Measurements from ENCODE around the gene NSRP1.

The NSRP1 gene

DNA sequence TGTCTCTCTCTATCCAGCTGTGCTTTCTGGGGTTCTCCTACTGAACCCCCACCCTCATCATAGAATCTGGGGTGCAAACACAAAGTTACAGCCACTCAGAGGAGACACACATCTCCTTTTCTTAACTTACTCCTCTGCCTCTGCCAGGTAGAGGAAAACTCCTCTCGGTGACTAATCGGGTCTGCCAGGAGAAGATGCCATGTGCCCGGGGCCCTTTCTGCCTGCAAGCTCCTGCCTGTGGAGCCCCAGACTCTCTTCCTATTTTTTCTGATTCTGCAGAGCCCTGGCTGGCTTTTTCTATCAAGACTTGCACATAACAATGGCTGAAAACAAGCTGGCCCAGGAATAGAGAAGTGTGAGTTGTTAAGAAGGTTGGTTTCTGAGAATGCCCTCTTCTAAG is 108.5 kb downstream of the NSRP1 start:
- DNase-seq, result no peak

DNA sequence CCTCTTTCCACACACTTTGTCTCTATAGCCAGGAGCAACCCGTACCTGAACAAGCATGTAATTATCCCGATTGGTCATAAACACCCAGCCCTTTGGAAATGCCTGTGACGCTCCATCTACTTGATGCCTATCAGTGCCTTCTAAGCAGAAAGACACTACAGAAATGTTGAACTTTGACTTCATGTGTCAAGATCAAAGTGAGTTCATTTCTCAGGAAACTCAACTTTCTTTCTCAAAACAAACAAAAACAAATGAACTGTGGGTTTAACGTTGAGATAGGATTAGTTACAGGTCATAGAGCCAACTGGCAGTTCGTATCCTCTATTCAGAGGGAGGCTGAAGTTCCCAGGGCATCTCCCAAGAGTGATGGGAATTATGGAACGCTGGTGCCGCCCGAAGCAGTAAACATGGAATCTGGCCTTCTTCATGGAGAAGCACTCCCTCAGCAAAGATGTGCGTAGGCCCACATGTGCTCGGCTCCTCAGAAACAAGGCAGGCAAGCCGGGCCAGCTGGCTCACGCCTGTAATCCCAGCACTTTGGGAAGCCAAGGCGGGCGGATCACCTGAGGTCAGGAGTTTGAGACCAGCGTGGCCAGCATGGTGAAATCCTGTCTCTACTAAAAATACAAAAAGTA is 109.4 kb downstream of the NSRP1 start:
- no peak for DNase-seq

DNA sequence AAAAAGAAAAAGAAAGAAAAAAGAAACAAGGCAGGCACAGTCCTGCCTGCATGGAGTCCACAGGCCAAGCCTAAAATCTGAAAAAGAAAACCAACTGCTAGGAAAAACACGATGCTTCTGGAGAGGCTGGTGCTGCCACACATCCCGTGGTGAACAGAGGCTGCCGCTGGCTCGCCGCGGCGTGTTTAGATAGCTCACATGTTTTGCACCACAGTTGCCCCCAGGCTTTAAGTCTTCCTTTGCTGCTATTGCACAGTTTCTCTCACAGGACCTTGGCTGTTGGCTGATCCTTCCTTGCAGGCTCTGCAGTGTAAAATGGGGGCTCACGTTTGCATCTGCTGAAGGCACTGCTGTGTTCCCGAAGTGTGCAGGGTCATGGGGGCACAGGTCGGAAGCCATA is 110.3 kb downstream of the NSRP1 start:
- no peak for DNase-seq

DNA sequence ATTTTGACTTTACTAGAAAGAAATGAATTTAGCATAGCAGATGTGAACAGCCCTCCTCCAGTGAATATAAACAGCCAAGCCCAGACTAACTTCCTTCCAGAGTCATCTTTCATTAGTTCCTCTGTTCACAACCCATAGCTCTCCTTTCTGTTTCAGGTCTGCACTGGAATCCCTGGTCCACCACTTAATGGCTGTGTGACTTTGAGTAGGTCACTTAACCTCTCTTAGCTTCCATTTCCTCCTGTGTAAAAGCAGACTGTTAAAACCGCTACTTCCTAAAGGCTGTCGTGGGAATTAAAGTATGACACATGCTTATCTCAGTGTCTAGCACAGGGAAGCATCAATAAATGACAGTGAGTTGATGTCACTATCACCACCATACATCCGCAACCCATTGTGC is 111.4 kb downstream of the NSRP1 start:
- no peak for DNase-seq

DNA sequence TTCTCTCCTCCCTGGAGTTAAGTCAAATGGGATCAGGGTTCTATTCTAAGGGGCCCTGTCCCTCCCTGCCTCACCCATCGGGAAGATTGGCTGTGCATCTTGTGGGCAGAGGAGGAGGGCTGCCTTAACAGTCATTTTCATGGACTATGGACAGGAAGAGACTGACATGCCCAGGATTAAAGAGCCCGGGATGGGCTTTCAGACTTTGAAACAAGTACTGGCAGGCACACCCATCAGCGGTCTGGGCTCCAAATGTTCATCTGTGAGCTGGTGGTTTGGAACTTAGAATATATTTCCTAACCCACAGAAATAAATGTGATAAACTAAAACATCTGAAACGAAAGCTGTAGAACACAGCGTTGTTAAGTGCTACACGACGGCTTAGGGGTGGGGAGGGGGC is 112.4 kb downstream of the NSRP1 start:
- no peak for DNase-seq

DNA sequence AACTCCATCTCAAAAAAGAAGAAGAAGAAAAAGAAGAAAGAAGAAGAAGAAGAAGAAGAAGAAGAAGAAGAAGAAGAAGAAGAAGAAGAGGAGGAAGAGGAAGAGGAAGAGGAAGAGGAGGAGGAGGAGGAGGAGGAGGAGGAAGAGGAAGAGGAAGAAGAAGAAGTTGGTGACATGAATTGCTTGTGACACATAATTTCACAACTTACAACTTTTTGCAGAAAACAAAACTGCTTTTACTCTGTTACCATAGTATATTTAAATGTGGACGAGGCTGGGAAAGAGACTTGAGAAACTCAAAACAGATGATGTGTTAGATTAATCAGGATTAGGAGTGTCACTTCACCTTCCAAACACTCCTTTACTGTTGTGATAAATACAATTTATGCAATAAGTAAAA is 113.4 kb downstream of the NSRP1 start:
- DNase-seq, result peak; percentile 66 to 70

DNA sequence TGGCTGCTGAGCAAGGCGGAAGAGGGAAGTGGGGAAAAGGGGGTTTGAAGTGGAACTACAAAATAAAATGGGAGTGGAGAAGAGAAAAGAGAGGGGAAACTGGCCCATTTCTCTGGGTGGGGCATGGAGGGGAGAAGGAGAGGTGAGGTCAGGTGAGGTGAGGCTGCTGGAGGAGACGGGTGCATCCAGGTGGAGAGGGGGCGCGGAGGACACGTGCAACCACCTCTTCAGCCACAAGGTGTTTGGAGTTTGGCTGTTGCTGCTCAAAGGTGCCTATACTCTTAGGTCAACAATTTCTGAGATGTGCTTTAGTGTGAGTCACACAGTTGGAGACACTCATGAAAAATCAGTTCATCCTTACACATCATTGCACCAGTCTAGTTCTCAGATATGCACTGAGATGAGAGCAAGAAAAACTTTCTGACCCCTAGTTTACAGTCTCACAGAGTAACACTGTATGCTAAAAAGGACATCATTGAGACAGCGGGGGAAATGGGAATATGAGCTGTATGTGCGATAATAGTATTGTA is 114.0 kb downstream of the NSRP1 start:
- no peak for DNase-seq

DNA sequence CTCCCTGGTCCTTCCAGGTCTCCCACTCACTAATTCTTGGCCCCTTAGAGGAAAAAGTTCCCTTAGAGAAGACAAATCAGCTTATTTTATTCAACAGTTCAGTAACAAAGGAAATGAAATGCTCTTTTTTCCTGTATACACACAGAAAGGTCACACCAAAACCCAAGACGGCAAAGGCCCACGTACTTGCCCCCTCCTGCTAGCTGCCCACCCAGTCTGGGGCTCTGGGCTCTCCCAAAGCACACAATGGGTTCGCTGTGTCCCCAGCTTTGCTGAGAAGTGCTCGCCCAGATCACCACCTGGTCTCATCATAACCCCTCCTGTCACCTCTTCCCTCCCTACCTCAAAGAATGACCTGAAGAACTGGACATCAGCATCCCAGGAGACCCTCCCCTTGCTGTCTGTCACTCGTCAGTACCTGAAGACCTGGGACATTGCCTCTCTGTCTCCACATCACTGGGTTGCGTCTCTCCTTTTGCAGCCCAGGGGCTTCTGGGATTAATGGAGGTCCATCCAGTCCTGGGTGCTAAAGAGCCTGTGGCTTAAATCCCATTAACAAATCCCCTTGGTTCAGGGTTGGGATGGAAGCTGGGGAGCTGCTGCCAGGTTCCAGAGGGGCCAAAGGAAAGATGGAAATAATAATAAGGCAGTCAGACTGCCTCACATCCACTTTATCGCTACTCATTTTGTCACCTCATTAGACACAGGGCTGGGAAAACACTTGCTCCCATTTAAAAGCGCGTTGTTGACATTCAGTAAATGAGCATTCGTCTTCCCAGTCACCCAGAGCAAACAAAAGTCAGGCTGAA is 115.6 kb downstream of the NSRP1 start:
- DNase-seq, result no peak

DNA sequence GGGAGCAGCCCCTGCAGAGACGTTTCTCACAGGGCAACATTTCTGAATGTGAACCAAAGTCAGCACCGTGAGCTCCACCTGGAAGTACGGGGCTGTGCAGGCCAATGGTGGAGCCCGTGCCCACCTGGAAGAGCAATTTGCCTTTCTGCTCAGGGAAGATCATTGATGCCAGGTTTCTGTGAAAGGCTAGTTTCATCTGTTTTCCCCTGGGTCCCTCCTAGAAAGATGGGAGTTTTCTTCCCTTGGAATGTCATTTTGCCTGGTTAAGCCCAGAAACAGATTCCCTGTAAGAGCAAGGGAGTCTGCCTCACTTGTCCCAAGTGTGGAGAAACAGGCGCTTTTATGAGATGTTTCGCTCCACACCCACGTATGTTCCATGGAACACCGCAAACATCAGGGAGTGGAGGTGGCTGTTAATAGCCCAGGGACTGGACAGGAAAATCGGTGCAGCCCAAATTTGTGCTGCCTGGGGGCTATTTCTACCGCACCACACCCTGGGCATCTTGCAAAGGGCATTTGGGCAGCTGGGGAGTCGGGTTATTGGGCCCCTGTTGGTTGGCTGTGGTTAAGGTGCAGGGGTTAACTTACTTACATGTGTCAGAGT is 116.3 kb downstream of the NSRP1 start:
- no peak for DNase-seq

DNA sequence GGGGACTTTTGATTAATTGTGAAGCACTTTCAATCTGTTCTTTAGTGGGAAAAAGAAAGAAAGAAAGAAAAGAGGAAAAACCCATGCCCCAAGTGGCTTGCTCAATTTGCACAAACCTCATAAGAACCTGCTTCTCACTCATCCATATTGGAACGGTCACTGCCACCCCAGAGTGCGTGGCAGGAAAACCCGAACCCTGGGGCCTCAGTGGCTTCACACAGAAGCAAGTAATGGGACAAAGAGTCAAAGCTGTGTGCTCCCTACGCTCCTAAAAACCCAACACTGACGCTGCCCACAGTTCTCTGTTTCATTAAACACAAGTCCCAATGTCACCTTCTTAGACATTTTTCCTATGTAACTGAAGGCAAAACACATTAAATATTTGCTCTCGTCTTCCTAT is 117.7 kb downstream of the NSRP1 start:
- DNase-seq, result no peak

DNA sequence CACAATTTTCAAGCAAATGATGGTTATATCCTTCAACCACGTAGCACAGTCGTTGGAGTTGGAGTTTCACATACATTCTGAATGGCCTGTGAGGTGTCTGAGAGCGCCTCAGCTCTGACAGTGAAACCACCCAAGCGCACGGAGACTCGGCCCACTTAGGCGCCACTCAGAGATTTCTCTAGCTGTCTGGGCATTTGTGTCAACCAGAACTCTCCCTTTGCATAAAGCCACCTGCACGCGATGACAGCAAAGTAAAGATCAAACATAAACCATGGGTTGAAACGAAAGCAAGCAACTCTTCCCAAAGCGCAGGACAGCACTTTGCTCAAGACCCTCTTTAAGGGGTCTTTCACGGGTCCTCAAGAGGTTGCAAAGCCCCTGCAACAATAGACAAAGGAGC is 118.3 kb downstream of the NSRP1 start:
- DNase-seq, result no peak

DNA sequence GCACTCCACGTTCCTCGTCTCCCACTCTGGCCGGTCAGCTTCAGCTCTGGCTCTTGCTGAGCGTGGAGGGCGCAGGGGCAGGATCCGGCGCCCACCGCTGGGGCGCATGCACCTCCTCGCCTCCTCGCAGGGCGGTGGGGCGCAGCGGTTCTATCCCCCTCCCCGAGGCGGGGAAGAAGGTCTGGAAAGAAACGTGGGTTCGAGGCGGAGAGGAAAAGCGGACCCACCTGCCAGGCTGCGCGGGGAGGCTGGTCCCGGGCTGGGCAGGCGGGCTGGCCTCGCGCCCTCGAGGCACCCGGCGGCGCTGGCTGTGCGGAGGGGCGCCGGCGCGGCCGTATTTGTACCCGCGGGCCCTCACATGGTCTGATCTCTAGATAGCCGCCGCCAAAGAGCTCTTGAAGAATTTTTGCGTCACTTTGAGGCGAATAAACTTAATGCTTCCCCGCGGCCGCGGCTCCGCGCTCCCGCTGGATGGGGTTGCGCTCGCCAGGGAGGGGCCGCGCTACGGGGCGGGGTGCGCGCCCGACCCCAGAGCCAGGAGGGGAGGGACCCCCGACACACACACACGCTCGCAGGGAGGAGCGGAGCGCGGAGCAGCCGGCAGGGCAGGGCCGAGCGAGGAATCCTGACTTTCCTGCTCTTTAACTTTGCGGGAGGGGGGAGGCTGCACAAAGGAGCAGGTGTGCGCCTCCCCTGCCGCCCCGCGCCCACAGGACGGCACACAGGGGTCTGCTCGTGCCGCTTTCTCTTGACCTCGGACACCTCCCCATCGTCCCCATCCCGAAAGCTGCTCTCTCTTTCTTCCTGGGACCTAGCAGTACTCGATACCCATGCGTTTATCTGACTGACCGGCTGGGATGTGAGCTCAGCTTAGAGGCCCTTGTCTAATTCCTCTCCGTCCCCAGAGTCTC is 119.0 kb downstream of the NSRP1 start, which contains the start of gene SLC6A4:
Gene SLC6A4 (minus strand): TSS at position 312 of the 911 bp plus-strand sequence. CDS start 13,739 bp downstream, outside the sequence.
- DNase-seq, result no peak

Measured in AML-193 (cell line).